Endothelial cell (in vitro differentiated cells): ENCODE measurements around the gene UACA. TPM values are rescaled to one million over a fixed set of nuclear protein-coding genes. Genes with fewer than 3 reads are reported as not detected.

Experiments used
- DNase-seq: peaks from one replicate; pipeline ENCODE4 v3.0.0; 2021; ENCODE audit warnings: low spot score
- H3K27ac Mint-ChIP-seq: one replicate; pipeline ENCODE4 v1.8.0; 2021; ENCODE audit warnings: mixed read lengths, inconsistent platforms; ENCODE audit not compliant: unreplicated experiment
- H3K27me3 Mint-ChIP-seq: one replicate; pipeline ENCODE4 v1.8.0; 2021; ENCODE audit warnings: mild to moderate bottlenecking, moderate library complexity, mixed read lengths, inconsistent platforms; ENCODE audit not compliant: unreplicated experiment
- H3K36me3 Mint-ChIP-seq: one replicate; pipeline ENCODE4 v1.8.0; 2021; ENCODE audit warnings: mild to moderate bottlenecking, low read depth, mixed read lengths, inconsistent platforms; ENCODE audit not compliant: unreplicated experiment
- H3K4me1 Mint-ChIP-seq: one replicate; pipeline ENCODE4 v1.8.0; 2021; ENCODE audit warnings: mild to moderate bottlenecking, mixed read lengths, inconsistent platforms; ENCODE audit not compliant: unreplicated experiment
- H3K4me3 Mint-ChIP-seq: one replicate; pipeline ENCODE4 v1.8.0; 2021; ENCODE audit warnings: mild to moderate bottlenecking, mixed read lengths, inconsistent platforms; ENCODE audit not compliant: unreplicated experiment
- H3K9me3 Mint-ChIP-seq: one replicate; pipeline ENCODE4 v1.8.0; 2021; ENCODE audit warnings: mixed read lengths, inconsistent platforms; ENCODE audit not compliant: unreplicated experiment
- total RNA-seq: library from RNA; stranded (reverse); fragmentation: NEBNext Ultra II Directional; extraction: Animal tissue kit (Norgen Biotek cat#: 25700); gene quantifications from one replicate; pipeline ENCODE4 v1.2.1, GENCODE V29; 2021; ENCODE audit not compliant: unreplicated experiment
- TF ChIP-seq, protein P1 (sequence below): fragments of 200-600 bp; sonication (generic); IDR thresholded peaks from one replicate; pipeline ENCODE4 v1.5.0; 2021; ENCODE audit warnings: antibody characterized with exemption; ENCODE audit not compliant: unreplicated experiment

The UACA gene
- total RNA-seq, 1 donor from 2014 or later, result 34.2 TPM

- Mint-ChIP-seq H3K27ac (no peak overlapping the region), H3K4me1 (peaks cover 5% of the 10 kb centered on the region), H3K9me3 (no peaks in the 10 kb centered on the region), H3K27me3 (no peaks in the 10 kb centered on the region), H3K36me3 (no peaks in the 10 kb centered on the region), H3K4me3 (no peak overlapping the region)
- TF ChIP-seq, protein P1, sequence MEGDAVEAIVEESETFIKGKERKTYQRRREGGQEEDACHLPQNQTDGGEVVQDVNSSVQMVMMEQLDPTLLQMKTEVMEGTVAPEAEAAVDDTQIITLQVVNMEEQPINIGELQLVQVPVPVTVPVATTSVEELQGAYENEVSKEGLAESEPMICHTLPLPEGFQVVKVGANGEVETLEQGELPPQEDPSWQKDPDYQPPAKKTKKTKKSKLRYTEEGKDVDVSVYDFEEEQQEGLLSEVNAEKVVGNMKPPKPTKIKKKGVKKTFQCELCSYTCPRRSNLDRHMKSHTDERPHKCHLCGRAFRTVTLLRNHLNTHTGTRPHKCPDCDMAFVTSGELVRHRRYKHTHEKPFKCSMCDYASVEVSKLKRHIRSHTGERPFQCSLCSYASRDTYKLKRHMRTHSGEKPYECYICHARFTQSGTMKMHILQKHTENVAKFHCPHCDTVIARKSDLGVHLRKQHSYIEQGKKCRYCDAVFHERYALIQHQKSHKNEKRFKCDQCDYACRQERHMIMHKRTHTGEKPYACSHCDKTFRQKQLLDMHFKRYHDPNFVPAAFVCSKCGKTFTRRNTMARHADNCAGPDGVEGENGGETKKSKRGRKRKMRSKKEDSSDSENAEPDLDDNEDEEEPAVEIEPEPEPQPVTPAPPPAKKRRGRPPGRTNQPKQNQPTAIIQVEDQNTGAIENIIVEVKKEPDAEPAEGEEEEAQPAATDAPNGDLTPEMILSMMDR, result no peak
- DNase-seq, result no peak
Observed at GRCh38 chr15:70651303-70651845, 112.0 kb downstream of the UACA start.

DNA sequence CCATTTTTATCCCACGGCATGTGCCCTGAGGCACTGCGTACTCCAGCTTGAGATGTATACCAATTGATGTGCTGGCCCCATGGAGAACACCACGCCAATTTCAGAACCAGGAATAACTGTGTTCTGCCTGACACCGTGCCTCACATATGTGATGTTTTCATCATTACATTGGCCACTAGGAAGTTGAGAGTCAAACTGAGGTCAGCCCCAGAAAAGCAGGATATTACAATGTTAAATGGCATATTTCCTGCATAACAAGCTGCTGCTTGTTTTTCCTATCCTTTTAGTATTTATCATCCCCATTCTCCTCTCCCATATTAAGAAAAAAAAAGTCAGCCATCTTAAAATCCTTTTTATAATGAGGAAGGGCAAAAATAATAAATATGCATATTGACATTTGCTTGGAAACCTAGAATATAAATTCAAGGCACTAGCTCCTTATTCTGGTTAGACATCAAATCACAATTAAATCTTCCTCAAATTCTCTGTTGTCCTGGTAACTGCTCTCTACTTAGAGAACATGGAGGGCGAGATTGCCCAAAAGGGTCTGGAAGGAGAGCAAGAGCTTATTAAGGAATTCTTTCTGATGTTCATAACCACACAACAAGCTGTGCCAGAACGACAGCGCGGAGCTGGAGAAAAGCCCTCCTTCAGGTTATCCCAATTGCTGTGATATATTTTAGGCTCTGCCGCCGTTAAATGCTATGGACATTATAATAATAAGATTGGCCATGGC is 112.6 kb downstream of the UACA start:
- no peaks in the 10 kb centered on the region for H3K27me3 Mint-ChIP-seq
- H3K36me3 Mint-ChIP-seq, result no peaks in the 10 kb centered on the region
- H3K4me1 Mint-ChIP-seq, result peaks cover 5% of the 10 kb centered on the region
- H3K27ac Mint-ChIP-seq, result no peak overlapping the region
- H3K4me3 Mint-ChIP-seq, result no peak overlapping the region
- no peaks in the 10 kb centered on the region for H3K9me3 Mint-ChIP-seq
- DNase-seq, result no peak
- TF ChIP-seq, protein P1, result no peak

DNA sequence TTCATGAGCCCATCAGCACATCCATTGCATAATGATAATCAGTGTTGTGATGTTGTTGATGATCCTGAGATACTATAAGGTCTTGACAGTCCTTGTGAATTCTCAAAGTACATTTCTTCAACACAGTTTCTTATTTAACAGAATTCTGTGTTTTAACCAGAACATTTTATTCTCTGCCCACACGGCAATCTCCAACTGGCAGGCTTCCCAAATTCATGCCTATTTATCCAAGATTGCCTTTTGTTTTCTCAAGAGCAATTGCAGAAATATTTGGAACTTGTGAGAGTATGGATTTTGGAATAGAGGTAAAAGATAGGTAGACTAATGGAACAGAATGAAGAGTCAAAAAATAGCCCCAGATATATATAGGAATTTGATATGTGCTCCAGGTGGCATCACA is 116.0 kb downstream of the UACA start:
- no peak overlapping the region for H3K27ac Mint-ChIP-seq
- H3K9me3 Mint-ChIP-seq, result no peaks in the 10 kb centered on the region
- H3K4me3 Mint-ChIP-seq, result no peak overlapping the region
- no peaks in the 10 kb centered on the region for H3K36me3 Mint-ChIP-seq
- peaks cover 7% of the 10 kb centered on the region for H3K4me1 Mint-ChIP-seq
- TF ChIP-seq, protein P1, result no peak
- no peaks in the 10 kb centered on the region for H3K27me3 Mint-ChIP-seq
- DNase-seq, result no peak

- no peaks in the 10 kb centered on the region for H3K36me3 Mint-ChIP-seq
- H3K9me3 Mint-ChIP-seq, result no peaks in the 10 kb centered on the region
- no peak for DNase-seq
- H3K4me1 Mint-ChIP-seq, result peaks cover 7% of the 10 kb centered on the region
- TF ChIP-seq, protein P1, result no peak
- no peak overlapping the region for H3K4me3 Mint-ChIP-seq
- H3K27me3 Mint-ChIP-seq, result no peaks in the 10 kb centered on the region
- no peak overlapping the region for H3K27ac Mint-ChIP-seq
Observed at GRCh38 chr15:70646169-70646568, 117.2 kb downstream of the UACA start.

DNA sequence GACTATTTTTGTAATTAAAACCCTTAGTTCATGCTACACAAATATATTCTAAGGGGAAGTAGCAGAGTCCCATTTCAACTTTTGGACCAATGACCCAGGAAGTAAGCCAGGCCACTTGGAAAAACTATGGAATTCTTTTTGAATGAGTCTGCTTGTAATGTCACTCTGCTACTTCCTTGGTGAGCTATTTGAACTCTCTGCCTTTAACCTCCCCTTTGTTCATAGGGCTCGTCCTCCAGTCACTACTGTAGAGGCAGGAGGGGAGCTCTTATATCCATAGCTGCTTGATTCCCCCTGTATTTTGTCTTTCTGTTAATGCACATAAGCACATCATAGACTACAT is 119.6 kb downstream of the UACA start:
- Mint-ChIP-seq H3K4me1 (peaks cover 2% of the 10 kb centered on the region), H3K27ac (no peak overlapping the region), H3K27me3 (no peaks in the 10 kb centered on the region), H3K4me3 (no peak overlapping the region), H3K9me3 (no peaks in the 10 kb centered on the region), H3K36me3 (no peaks in the 10 kb centered on the region)
- DNase-seq, result no peak
- TF ChIP-seq, protein P1, result no peak
